Keratinocyte (primary cell): ENCODE data around the gene REXO1. TPM values are rescaled to one million over a fixed set of nuclear protein-coding genes. Genes with fewer than 3 reads are reported as not detected.

Experiments
- DNase-seq: peaks from one replicate; pipeline ENCODE4 v3.0.0-alpha.2; 2011; ENCODE audit warnings: low read depth, missing footprints, low spot score
- FAIRE-seq: peaks from 2 replicates; lab custom pipeline; 2011; peaks lifted over from hg19 to GRCh38; lab: Jason Lieb, UNC
- H2AFZ ChIP-seq: 2 replicates; pipeline ENCODE4 v1.6.0; 2012; ENCODE audit warnings: low read length, control low read depth, inconsistent platforms; ENCODE audit not compliant: control insufficient read depth
- H3K27ac ChIP-seq: 2 replicates; pipeline ENCODE4 v1.5.1; 2011; ENCODE audit warnings: low read length; ENCODE audit not compliant: control insufficient read depth, insufficient read depth
- H3K27me3 ChIP-seq: 3 replicates; pipeline ENCODE4 v1.6.0; 2011; ENCODE audit warnings: low read length; ENCODE audit not compliant: control insufficient read depth, insufficient read depth; ENCODE audit errors: extremely low read depth
- H3K36me3 ChIP-seq, 2 experiments: 2 replicates in 1 of 2; 3 replicates in 1 of 2; pipeline ENCODE4 v1.5.1; 2011; ENCODE audit warnings: low read length in 2 of 2, mild to moderate bottlenecking in 1 of 2; ENCODE audit not compliant: control insufficient read depth in 2 of 2, insufficient read depth in 2 of 2; ENCODE audit errors: extremely low read depth in 1 of 2
- H3K4me1 ChIP-seq: 3 replicates; pipeline ENCODE4 v1.5.1; 2011; ENCODE audit warnings: low read length; ENCODE audit not compliant: control insufficient read depth, insufficient read depth; ENCODE audit errors: extremely low read depth
- H3K4me2 ChIP-seq: 3 replicates; pipeline ENCODE4 v1.6.0; 2011; ENCODE audit warnings: low read depth, low read length; ENCODE audit not compliant: control insufficient read depth, insufficient read depth; ENCODE audit errors: extremely low read depth
- H3K4me3 ChIP-seq, 3 experiments: fragments of 200-600 bp in 1 of 3; sonication (generic) in 1 of 3; 2 replicates in 2 of 3; 3 replicates in 1 of 3; pipeline ENCODE4 v1.5.1; 2011 to 2016; ENCODE audit warnings: low read length in 3 of 3, mild to moderate bottlenecking in 3 of 3, control low read depth in 2 of 3, inconsistent platforms in 1 of 3, low read depth in 1 of 3, mixed read lengths in 1 of 3, mixed run types in 1 of 3, moderate library complexity in 1 of 3; ENCODE audit not compliant: control insufficient read depth in 2 of 3, insufficient read depth in 2 of 3; ENCODE audit errors: extremely low read depth in 1 of 3
- H3K79me2 ChIP-seq: 2 replicates; pipeline ENCODE4 v1.6.0; 2012; ENCODE audit warnings: low read length; ENCODE audit not compliant: control insufficient read depth, insufficient read depth
- H3K9ac ChIP-seq: 3 replicates; pipeline ENCODE4 v1.6.0; 2011; ENCODE audit warnings: low read length; ENCODE audit not compliant: control insufficient read depth, insufficient read depth; ENCODE audit errors: extremely low read depth
- H3K9me1 ChIP-seq: 3 replicates; pipeline ENCODE4 v1.6.0; 2011; ENCODE audit warnings: low read length; ENCODE audit not compliant: control insufficient read depth, insufficient read depth; ENCODE audit errors: extremely low read depth
- H3K9me3 ChIP-seq: 2 replicates; pipeline ENCODE4 v1.5.1; 2012; ENCODE audit warnings: low read depth, low read length; ENCODE audit not compliant: control insufficient read depth
- H4K20me1 ChIP-seq: 3 replicates; pipeline ENCODE4 v1.6.0; 2011; ENCODE audit warnings: low read length; ENCODE audit not compliant: control insufficient read depth, insufficient read depth; ENCODE audit errors: extremely low read depth
- EZH2 ChIP-seq: IDR thresholded peaks from one replicate; pipeline ENCODE4 v1.6.1; 2012; ENCODE audit warnings: inconsistent platforms, mild to moderate bottlenecking, low read length, moderate library complexity
- dilution Hi-C: fragments of 300-500 bp; cut with MboI; formaldehyde crosslinking; loops from one replicate; pipeline ENCODE4 v1.7.0; 2020; ENCODE audit warnings: low sequenced_read_pairs; ENCODE audit not compliant: extremely low pct_ligation_motif_present
- polyA plus RNA-seq, 5 experiments: library from polyadenylated mRNA; depleted of rRNA in 3 of 5; stranded (reverse) in 3 of 5; stranded (forward) in 1 of 5; unstranded in 1 of 5; fragments of >200 nt; gene quantifications; 1 replicate in 1 of 5; 2 replicates in 3 of 5; 3 replicates in 1 of 5; pipeline versions ENCODE4 v1.2.1 to v1.2.3, GENCODE V29; 2011 to 2012; ENCODE audit warnings: missing spikeins in 2 of 5, low read depth in 1 of 5, low replicate concordance in 1 of 5
- TF ChIP-seq, protein P1 (sequence below), 3 experiments: IDR thresholded peaks in 1 of 3; conservative IDR thresholded peaks in 1 of 3; optimal IDR thresholded peaks in 1 of 3; 2 replicates in 2 of 3; 3 replicates in 1 of 3; pipeline versions ENCODE3 to v1.5.1; 2011; ENCODE audit warnings: low read length in 3 of 3, mild to moderate bottlenecking in 3 of 3, moderate library complexity in 2 of 3, control low read depth in 1 of 3, inconsistent platforms in 1 of 3; ENCODE audit not compliant: insufficient read depth in 2 of 3; ENCODE audit errors: extremely low read depth in 1 of 3

The REXO1 gene
- polyA plus RNA-seq, 1 donor (not counting 4 experiments of a cell fraction or from before 2014, with no cell fraction given) = 6.1 TPM

GRCh38 chr19:1833540-1833939 lies 14.7 kb downstream of the REXO1 start:
- dilution Hi-C loops = no loop called here
- no peak overlapping the region for H3K9ac ChIP-seq
- H3K36me3 ChIP-seq = peaks cover 4 to 5% of the 10 kb centered on the region in 2 experiments
- H3K9me1 ChIP-seq = no peaks in the 10 kb centered on the region
- H3K4me2 ChIP-seq = no peak overlapping the region
- DNase-seq (no peak), FAIRE-seq (no peak)
- no peaks in the 10 kb centered on the region for H3K4me1 ChIP-seq
- no peak overlapping the region for H3K4me3 ChIP-seq
- TF ChIP-seq EZH2 = no peak
- TF ChIP-seq, protein P1, sequence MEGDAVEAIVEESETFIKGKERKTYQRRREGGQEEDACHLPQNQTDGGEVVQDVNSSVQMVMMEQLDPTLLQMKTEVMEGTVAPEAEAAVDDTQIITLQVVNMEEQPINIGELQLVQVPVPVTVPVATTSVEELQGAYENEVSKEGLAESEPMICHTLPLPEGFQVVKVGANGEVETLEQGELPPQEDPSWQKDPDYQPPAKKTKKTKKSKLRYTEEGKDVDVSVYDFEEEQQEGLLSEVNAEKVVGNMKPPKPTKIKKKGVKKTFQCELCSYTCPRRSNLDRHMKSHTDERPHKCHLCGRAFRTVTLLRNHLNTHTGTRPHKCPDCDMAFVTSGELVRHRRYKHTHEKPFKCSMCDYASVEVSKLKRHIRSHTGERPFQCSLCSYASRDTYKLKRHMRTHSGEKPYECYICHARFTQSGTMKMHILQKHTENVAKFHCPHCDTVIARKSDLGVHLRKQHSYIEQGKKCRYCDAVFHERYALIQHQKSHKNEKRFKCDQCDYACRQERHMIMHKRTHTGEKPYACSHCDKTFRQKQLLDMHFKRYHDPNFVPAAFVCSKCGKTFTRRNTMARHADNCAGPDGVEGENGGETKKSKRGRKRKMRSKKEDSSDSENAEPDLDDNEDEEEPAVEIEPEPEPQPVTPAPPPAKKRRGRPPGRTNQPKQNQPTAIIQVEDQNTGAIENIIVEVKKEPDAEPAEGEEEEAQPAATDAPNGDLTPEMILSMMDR (optimal IDR thresholded peaks at IDR 0.05 in 1 of 3, IDR thresholded peaks at IDR 0.05 in 1 of 3, conservative IDR thresholded peaks at IDR 0.05 in 1 of 3; ENCODE audit: extremely low read depth in 1 of 3, insufficient read depth in 2 of 3, low read length in 3 of 3) = no peak
- no peak overlapping the region for H2AFZ ChIP-seq
- H3K9me3 ChIP-seq = no peaks in the 10 kb centered on the region
- H3K79me2 ChIP-seq = peaks cover 66% of the 10 kb centered on the region
- H3K27me3 ChIP-seq = no peaks in the 10 kb centered on the region
- no peak overlapping the region for H3K27ac ChIP-seq
- H4K20me1 ChIP-seq = peaks cover 34% of the 10 kb centered on the region

DNA sequence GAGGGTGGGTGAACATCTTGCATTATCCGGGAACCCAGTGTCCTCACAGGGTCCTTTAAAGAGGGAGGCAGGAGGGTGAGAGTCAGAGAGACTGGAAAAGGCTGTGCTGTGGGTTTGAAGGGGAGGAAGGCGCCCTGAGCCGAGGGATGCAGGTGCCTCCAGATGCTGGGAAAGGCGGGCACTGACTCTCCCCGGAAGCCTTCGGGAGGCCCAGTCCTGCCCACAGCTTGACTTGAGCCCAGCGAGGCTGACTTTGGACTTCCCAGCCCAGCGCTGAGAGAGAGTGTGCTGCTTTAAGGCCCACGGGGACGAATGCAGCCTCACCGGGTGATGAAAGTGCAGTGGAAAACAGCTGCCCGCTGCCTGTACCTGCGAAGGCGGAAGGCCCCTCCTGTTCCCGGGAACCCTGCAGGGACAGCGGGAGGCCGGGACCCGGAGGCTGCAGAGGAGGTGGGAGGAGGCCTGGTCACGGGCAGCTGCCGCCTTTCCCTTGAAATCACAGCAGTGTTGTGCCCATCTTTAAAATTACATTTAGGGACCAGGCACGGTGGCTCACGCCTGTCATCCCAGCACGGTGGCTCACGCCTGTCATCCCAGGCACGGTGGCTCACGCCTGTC lies 16.1 kb downstream of the REXO1 start:
- DNase-seq = no peak
- Histone ChIP-seq H3K4me3 (no peak overlapping the region), H3K9me1 (no peaks in the 10 kb centered on the region), H2AFZ (no peak overlapping the region), H3K9me3 (no peaks in the 10 kb centered on the region), H3K27ac (no peak overlapping the region), H3K27me3 (no peaks in the 10 kb centered on the region), H3K36me3 (peaks cover 4 to 8% of the 10 kb centered on the region in 2 experiments), H3K4me1 (no peaks in the 10 kb centered on the region), H3K79me2 (peaks cover 54% of the 10 kb centered on the region), H3K9ac (no peak overlapping the region), H4K20me1 (peaks cover 28% of the 10 kb centered on the region), H3K4me2 (no peak overlapping the region)
- TF ChIP-seq, protein P1 (optimal IDR thresholded peaks at IDR 0.05 in 1 of 3, IDR thresholded peaks at IDR 0.05 in 1 of 3, conservative IDR thresholded peaks at IDR 0.05 in 1 of 3; ENCODE audit: extremely low read depth in 1 of 3, insufficient read depth in 2 of 3, low read length in 3 of 3) = no peak
- TF ChIP-seq EZH2 = no peak
- no peak for FAIRE-seq
- dilution Hi-C loops = no loop called here
